Tibial nerve (tissue), 4 donors: ENCODE results near the gene SYNJ2.

Experiments
- CTCF ChIP-seq, 5 experiments: fragments of 200-600 bp in 3 of 5; fragments of 450-650 bp in 2 of 5; sonication (generic) in 3 of 5; IDR thresholded peaks; one replicate each; pipeline ENCODE4 v1.5.1; 2016 to 2019; ENCODE audit warnings: antibody characterized with exemption in 5 of 5, mild to moderate bottlenecking in 3 of 5, moderate library complexity in 2 of 5
- EP300 ChIP-seq, 2 donors: sonication (generic); formaldehyde crosslinking; IDR thresholded peaks; one replicate each; pipeline ENCODE4 v1.6.1; 2017; ENCODE audit warnings: antibody characterized with exemption in 2 of 2, mild to moderate bottlenecking in 1 of 2
- POLR2A ChIP-seq, 2 donors: fragments of 450-650 bp; IDR thresholded peaks; one replicate each; pipeline ENCODE4 v1.6.1; 2017; ENCODE audit warnings: antibody characterized with exemption in 2 of 2, mild to moderate bottlenecking in 2 of 2, moderate library complexity in 2 of 2

GRCh38 chr6:158020811-158021210 is 39.1 kb downstream of the SYNJ2 start:
- TF ChIP-seq CTCF (IDR thresholded peaks at IDR 0.05): no peak
- no peak for TF ChIP-seq POLR2A (IDR thresholded peaks at IDR 0.05)
- TF ChIP-seq EP300 (IDR thresholded peaks at IDR 0.05): no peak
